SK-N-SH (cell line): ENCODE measurements around the gene LPIN1. TPM values are rescaled to one million over a fixed set of nuclear protein-coding genes. Genes with fewer than 3 reads are reported as not detected.

Experiments
- CTCF ChIA-PET: fragments of 300-600, 350-600 bp; formaldehyde crosslinking; extraction: SDS; loops from one replicate; lab custom pipeline; 2021; lab: Yijun Ruan, JAX
- POLR2A ChIA-PET: fragments of 350-600 bp; sonication (Branson Sonifier 250); formaldehyde crosslinking; extraction: SDS; loops from one replicate; lab custom pipeline; 2020; ENCODE audit warnings: antibody characterized with exemption, inconsistent platforms; lab: Yijun Ruan, JAX
- DNase-seq: peaks from one replicate; pipeline ENCODE4 v3.0.0; 2012
- H2AFZ ChIP-seq: fragments of 200-600 bp; sonication (generic); 2 replicates; pipeline ENCODE4 v1.8.1; 2016; ENCODE audit warnings: antibody characterized with exemption, mild to moderate bottlenecking, low read depth
- H3F3A ChIP-seq: fragments of 200-600 bp; sonication (generic); replicated peaks from 2 replicates; pipeline ENCODE3; 2016; ENCODE audit warnings: antibody characterized with exemption, mild to moderate bottlenecking; ENCODE audit not compliant: insufficient read depth
- H3K27ac ChIP-seq, 2 experiments: fragments of 200-500 bp in 1 of 2; fragments of 200-600 bp in 1 of 2; sonication (Bioruptor generic) in 1 of 2; sonication (generic), shearing (Covaris generic) in 1 of 2; 2 replicates each; pipeline versions ENCODE4 v1.5.1 to v1.6.1; 2014 to 2016; ENCODE audit warnings: low read depth in 2 of 2, inconsistent platforms in 1 of 2, low read length in 1 of 2, mild to moderate bottlenecking in 1 of 2, mixed read lengths in 1 of 2
- H3K27me3 ChIP-seq: fragments of 200-600 bp; sonication (generic), shearing (Covaris generic); 2 replicates; pipeline ENCODE4 v1.6.1; 2016; ENCODE audit warnings: mixed run types; ENCODE audit not compliant: insufficient read depth
- H3K36me3 ChIP-seq, 2 experiments: fragments of 200-500 bp in 1 of 2; fragments of 200-600 bp in 1 of 2; sonication (Bioruptor generic) in 1 of 2; sonication (generic) in 1 of 2; replicated peaks in 1 of 2; 2 replicates each; pipeline versions ENCODE3 to v1.5.1; 2014 to 2016; ENCODE audit warnings: low read length in 1 of 2, mild to moderate bottlenecking in 1 of 2; ENCODE audit not compliant: insufficient read depth in 2 of 2, control insufficient read depth in 1 of 2
- H3K4me1 ChIP-seq, 2 experiments: fragments of 200-500 bp in 1 of 2; fragments of 200-600 bp in 1 of 2; sonication (Bioruptor generic) in 1 of 2; sonication (generic), shearing (Covaris generic) in 1 of 2; 2 replicates each; pipeline versions ENCODE4 v1.5.1 to v1.6.1; 2014 to 2016; ENCODE audit warnings: low read depth in 1 of 2, low read length in 1 of 2, mixed run types in 1 of 2; ENCODE audit not compliant: insufficient read depth in 2 of 2, control insufficient read depth in 1 of 2
- H3K4me2 ChIP-seq: fragments of 200-600 bp; sonication (generic), shearing (Covaris generic); 2 replicates; pipeline ENCODE4 v1.6.1; 2017; ENCODE audit warnings: mixed run types
- H3K4me3 ChIP-seq, 2 experiments: fragments of 200-500 bp in 1 of 2; fragments of 200-600 bp in 1 of 2; sonication (Bioruptor generic) in 1 of 2; sonication (generic), shearing (Covaris generic) in 1 of 2; 2 replicates each; pipeline versions ENCODE4 v1.5.1 to v1.8.1; 2014 to 2016; ENCODE audit warnings: low read depth in 2 of 2, inconsistent platforms in 1 of 2, low read length in 1 of 2, mild to moderate bottlenecking in 1 of 2, mixed read lengths in 1 of 2, moderate library complexity in 1 of 2
- H3K79me2 ChIP-seq: fragments of 200-600 bp; sonication (generic); 2 replicates; pipeline ENCODE4 v1.8.1; 2017; ENCODE audit warnings: mild to moderate bottlenecking; ENCODE audit not compliant: insufficient read depth
- H3K9ac ChIP-seq: fragments of 200-600 bp; sonication (generic); 2 replicates; pipeline ENCODE4 v1.6.1; 2017; ENCODE audit warnings: mixed run types
- H3K9me2 ChIP-seq: fragments of 200-600 bp; sonication (generic); 2 replicates; pipeline ENCODE4 v1.6.1; 2017; ENCODE audit warnings: mixed run types
- H3K9me3 ChIP-seq: fragments of 200-600 bp; sonication (generic); 2 replicates; pipeline ENCODE4 v1.6.1; 2017; ENCODE audit warnings: mixed run types, mild to moderate bottlenecking, moderate library complexity
- H4K20me1 ChIP-seq: fragments of 200-600 bp; sonication (generic); 2 replicates; pipeline ENCODE4 v1.6.1; 2017; ENCODE audit warnings: mild to moderate bottlenecking, mixed run types; ENCODE audit not compliant: insufficient read depth
- ELF1 ChIP-seq: IDR thresholded peaks from 2 replicates; pipeline ENCODE4 v1.4.0; 2012
- EP300 ChIP-seq, 2 experiments: IDR thresholded peaks; 2 replicates each; pipeline versions ENCODE4 v1.4.0 to v1.6.1; 2012; ENCODE audit warnings: borderline replicate concordance in 1 of 2, low read depth in 1 of 2, low read length in 1 of 2
- EZH2phosphoT487 ChIP-seq: fragments of 200-600 bp; sonication (generic); IDR thresholded peaks from 2 replicates; pipeline ENCODE4 v1.6.1; 2017; ENCODE audit warnings: low read depth, mixed run types, mild to moderate bottlenecking, antibody characterized with exemption, moderate library complexity, borderline replicate concordance
- FOSL2 ChIP-seq: IDR thresholded peaks from 2 replicates; pipeline ENCODE4 v1.4.0; 2012; ENCODE audit warnings: low read depth, mild to moderate bottlenecking, moderate library complexity, borderline replicate concordance
- FOXJ3 ChIP-seq: sonication (generic); formaldehyde crosslinking; IDR thresholded peaks from 2 replicates; pipeline ENCODE4 v1.5.1; 2020; ENCODE audit warnings: mild to moderate bottlenecking, missing genetic modification reagents
- FOXM1 ChIP-seq: IDR thresholded peaks from 2 replicates; pipeline ENCODE4 v1.4.0; 2012; ENCODE audit warnings: low read depth, mild to moderate bottlenecking
- GABPA ChIP-seq: IDR thresholded peaks from 2 replicates; pipeline ENCODE4 v1.4.0; 2012; ENCODE audit warnings: low read depth, mild to moderate bottlenecking
- GATA2 ChIP-seq: sonication (generic); formaldehyde crosslinking; IDR thresholded peaks from 2 replicates; pipeline ENCODE4 v1.5.0; 2020; ENCODE audit warnings: mild to moderate bottlenecking, missing genetic modification reagents
- MXI1 ChIP-seq: IDR thresholded peaks from 2 replicates; pipeline ENCODE4 v1.6.1; 2012; ENCODE audit warnings: mild to moderate bottlenecking, low read depth, low read length, improper control_type of control experiment
- NFIC ChIP-seq: IDR thresholded peaks from 2 replicates; pipeline ENCODE4 v1.4.0; 2012; ENCODE audit warnings: borderline replicate concordance
- NRF1 ChIP-seq: IDR thresholded peaks from 2 replicates; pipeline ENCODE4 v1.6.1; 2012; ENCODE audit warnings: low read depth, mild to moderate bottlenecking, low read length
- PBX3 ChIP-seq: IDR thresholded peaks from 2 replicates; pipeline ENCODE4; 2012
- POLR2AphosphoS5 ChIP-seq: IDR thresholded peaks from 2 replicates; pipeline ENCODE4 v1.6.1; 2012; ENCODE audit warnings: low read depth, low read length
- RCOR1 ChIP-seq: fragments of 150-350 bp; IDR thresholded peaks from 2 replicates; pipeline ENCODE4 v1.6.1; 2017; ENCODE audit warnings: antibody characterized with exemption, low read length
- RFX5 ChIP-seq: IDR thresholded peaks from 2 replicates; pipeline ENCODE4 v1.6.1; 2012; ENCODE audit warnings: mild to moderate bottlenecking, improper control_type of control experiment, low read length
- SMC3 ChIP-seq: IDR thresholded peaks from 2 replicates; pipeline ENCODE4 v1.6.1; 2012; ENCODE audit warnings: low read depth, low read length, improper control_type of control experiment
- TAF1 ChIP-seq: IDR thresholded peaks from 2 replicates; pipeline ENCODE4 v1.6.1; 2012; ENCODE audit warnings: low read depth, mild to moderate bottlenecking, low read length, moderate library complexity, borderline replicate concordance
- USF2 ChIP-seq: fragments of 150-350 bp; IDR thresholded peaks from 2 replicates; pipeline ENCODE4 v1.6.1; 2017; ENCODE audit warnings: antibody characterized with exemption, low read length, low read depth, borderline replicate concordance
- YY1 ChIP-seq: IDR thresholded peaks from 2 replicates; pipeline ENCODE4 v1.4.0; 2012; ENCODE audit warnings: low read depth, mild to moderate bottlenecking
- ZBTB33 ChIP-seq: IDR thresholded peaks from 2 replicates; pipeline ENCODE4 v1.4.0; 2012; ENCODE audit warnings: low read depth, borderline replicate concordance
- WGBS: methylation state at CpG from one replicate; pipeline ENCODE4 v1.1.6; 2017; ENCODE audit warnings: low lambda C conversion rate; 5-methylcytosine and 5-hydroxymethylcytosine counted together
- polyA plus RNA-seq, 3 experiments: library from polyadenylated mRNA; depleted of rRNA; stranded (reverse); fragments of >200 nt; gene quantifications; 2 replicates each; pipeline ENCODE4 v1.2.3, GENCODE V29; 2012

Gene LPIN1
- polyA plus RNA-seq, 1 of the 3 experiments (the other 2 are of a cell fraction) = 22.1 TPM

GRCh38 chr2:11807156-11808015 lies 61.0 kb downstream of the LPIN1 start:
- Histone ChIP-seq H3K27ac (no peak overlapping the region), H3K36me3 (peaks cover 47 to 63% of the 10 kb centered on the region in 2 experiments), H3K9me2 (no peaks in the 10 kb centered on the region), H3K4me2 (no peak overlapping the region), H4K20me1 (no peaks in the 10 kb centered on the region), H3F3A (no peaks in the 10 kb centered on the region), H2AFZ (no peak overlapping the region), H3K9ac (no peak overlapping the region), H3K27me3 (no peaks in the 10 kb centered on the region), H3K4me3 (no peak overlapping the region), H3K4me1 (peaks cover 0 to 7% of the 10 kb centered on the region in 2 experiments; a peak in 1 of 4 replicates), H3K9me3 (no peaks in the 10 kb centered on the region), H3K79me2 (no peaks in the 10 kb centered on the region)
- no peak for DNase-seq
- TF ChIP-seq GATA2 (CRISPR knock-in tag) (no peak), RCOR1 (no peak), EP300 (IDR thresholded peaks at IDR 0.05; ENCODE audit: borderline replicate concordance in 1 of 2, low read depth in 1 of 2, low read length in 1 of 2) (no peak), USF2 (no peak), MXI1 (no peak), SMC3 (no peak), YY1 (no peak), GABPA (no peak), FOSL2 (no peak)
- WGBS = 96% methylated on average over 11 of the region's 11 CpGs
- ChIA-PET CTCF (interaction anchor here (0.9 to 2.9 kb wide), 6 partner anchors 17 to 58 kb away, joined by 3 to 22 read pairs (median 3); no protein-coding TSS in a partner anchor), POLR2A (no interaction called here)

DNA sequence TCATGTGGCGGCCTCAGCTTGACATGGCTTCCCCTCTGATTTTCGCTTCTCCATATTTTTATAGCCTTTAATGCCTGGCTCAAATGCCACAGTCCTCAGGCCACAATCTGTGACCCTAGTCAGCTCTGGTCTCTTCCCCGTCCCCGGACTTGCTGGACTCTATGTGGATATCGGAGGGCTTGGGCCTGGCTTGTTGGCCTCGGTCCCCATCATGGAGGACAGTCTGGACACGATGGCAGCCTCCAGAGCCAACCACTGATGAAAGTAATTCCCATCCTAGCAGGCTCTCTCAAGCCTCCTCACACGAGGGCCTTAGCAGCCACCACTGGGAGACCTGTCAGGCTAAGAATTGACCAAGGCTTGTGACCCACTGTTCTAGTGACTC lies 61.6 kb downstream of the LPIN1 start:
- H3K9ac ChIP-seq = no peak overlapping the region
- no peaks in the 10 kb centered on the region for H3K9me3 ChIP-seq
- H4K20me1 ChIP-seq = no peaks in the 10 kb centered on the region
- no peak overlapping the region for H3K27ac ChIP-seq
- DNase-seq = no peak
- H3K79me2 ChIP-seq = no peaks in the 10 kb centered on the region
- ChIA-PET POLR2A (interaction anchor here (0.7 kb wide), 1 partner anchor 11 kb away, joined by 3 read pairs; no protein-coding TSS in a partner anchor), CTCF (interaction anchor here (1.6 to 2.9 kb wide), 3 partner anchors 21 to 29 kb away, joined by 6 to 22 read pairs (median 6); no protein-coding TSS in a partner anchor)
- H3K4me1 ChIP-seq = peaks cover 0 to under 1% of the 10 kb centered on the region in 2 experiments; a peak in 1 of 4 replicates
- H3K36me3 ChIP-seq = peaks cover 47 to 59% of the 10 kb centered on the region in 2 experiments
- WGBS = 97% methylated on average over 8 of the region's 8 CpGs
- no peak overlapping the region for H3K4me2 ChIP-seq
- H3F3A ChIP-seq = no peaks in the 10 kb centered on the region
- H3K4me3 ChIP-seq = no peak overlapping the region
- H3K9me2 ChIP-seq = no peaks in the 10 kb centered on the region
- H3K27me3 ChIP-seq = no peaks in the 10 kb centered on the region
- no peak overlapping the region for H2AFZ ChIP-seq
- no peak for TF ChIP-seq EP300 (IDR thresholded peaks at IDR 0.05; ENCODE audit: borderline replicate concordance in 1 of 2, low read depth in 1 of 2, low read length in 1 of 2)
- TF ChIP-seq FOXM1 = no peak
- no peak for TF ChIP-seq FOXJ3 (CRISPR knock-in tag)
- TF ChIP-seq PBX3 = no peak
- TF ChIP-seq NRF1 = no peak
- TF ChIP-seq NFIC = no peak
- TF ChIP-seq USF2 = no peak
- TF ChIP-seq RFX5 = no peak
- no peak for TF ChIP-seq ZBTB33
- no peak for TF ChIP-seq TAF1
- TF ChIP-seq POLR2AphosphoS5 = no peak
- TF ChIP-seq FOSL2 = no peak
- TF ChIP-seq ELF1 = no peak
- no peak for TF ChIP-seq GABPA
- TF ChIP-seq EZH2phosphoT487 = no peak
- no peak for TF ChIP-seq GATA2 (CRISPR knock-in tag)
